GM12874 (cell line): Measurements from ENCODE around the gene ANKFY1.

Experiments
- CTCF ChIP-seq: IDR thresholded peaks from 2 replicates; pipeline ENCODE4 v1.5.1; 2011; ENCODE audit warnings: low read depth, mild to moderate bottlenecking, control low read depth, low read length, moderate library complexity; ENCODE audit not compliant: insufficient read depth

The ANKFY1 gene

GRCh38 chr17:4199818-4200402, 63.9 kb downstream of the ANKFY1 start:
- peak; percentile 74 for TF ChIP-seq CTCF

DNA sequence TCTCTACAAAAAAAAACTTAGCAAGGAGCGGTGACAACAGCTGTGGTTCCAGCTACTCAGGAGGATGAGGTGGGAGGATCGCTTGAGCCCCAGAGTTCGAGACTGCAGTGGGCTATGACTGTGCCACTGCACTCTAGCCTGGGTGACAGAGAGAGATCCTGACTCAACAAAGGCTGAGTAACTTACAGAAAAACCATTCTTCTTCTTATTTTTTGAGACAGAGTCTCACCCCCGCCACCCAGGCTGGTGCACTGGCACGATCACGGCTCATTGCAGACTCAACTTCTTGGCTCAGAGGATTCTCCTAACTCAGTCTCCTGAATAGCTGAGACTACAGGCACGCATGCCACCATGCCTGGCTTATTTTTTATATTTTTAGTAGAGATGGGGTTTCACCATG, 64.8 kb downstream of the ANKFY1 start:
- no peak for TF ChIP-seq CTCF

DNA sequence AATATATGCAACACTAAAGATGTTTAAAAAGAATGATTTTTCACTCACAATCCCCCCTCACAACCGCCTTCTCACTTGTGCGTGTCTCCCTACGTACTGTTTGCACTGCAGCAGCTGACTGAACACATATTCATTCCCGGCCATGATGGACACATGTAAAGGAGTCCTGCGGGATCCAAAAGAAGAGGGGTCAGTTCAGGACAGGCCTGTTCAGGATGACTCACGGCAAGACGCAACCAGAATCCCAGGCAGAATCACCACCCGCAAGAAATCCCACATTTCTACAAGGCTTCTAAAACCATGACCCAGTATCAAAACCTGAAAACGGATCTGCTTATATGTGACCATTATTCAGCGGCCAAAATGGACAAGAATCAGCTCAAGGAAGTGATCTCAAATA, 68.5 kb downstream of the ANKFY1 start:
- no peak for TF ChIP-seq CTCF

DNA sequence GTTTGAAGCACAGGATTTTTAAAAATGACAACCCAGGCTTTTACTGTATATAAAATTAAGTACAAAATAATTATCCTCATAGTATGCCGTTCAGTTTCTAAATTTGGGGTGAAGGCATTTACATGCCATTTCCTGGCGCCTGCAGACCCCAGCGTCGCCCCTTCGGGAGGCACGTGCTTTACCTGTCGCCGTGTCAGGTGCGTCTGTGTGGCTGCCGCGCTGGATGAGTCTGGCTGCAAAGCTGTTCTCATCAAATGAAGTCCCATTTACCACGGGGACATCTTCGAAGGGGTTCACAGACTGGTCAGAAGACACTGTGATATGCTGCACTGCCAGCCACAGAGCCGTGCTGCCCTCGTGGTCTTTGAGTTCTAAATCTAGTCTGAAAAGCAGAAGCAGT, 69.0 kb downstream of the ANKFY1 start:
- TF ChIP-seq CTCF: no peak

GRCh38 chr17:4189280-4189679, 74.5 kb downstream of the ANKFY1 start:
- no peak for TF ChIP-seq CTCF

DNA sequence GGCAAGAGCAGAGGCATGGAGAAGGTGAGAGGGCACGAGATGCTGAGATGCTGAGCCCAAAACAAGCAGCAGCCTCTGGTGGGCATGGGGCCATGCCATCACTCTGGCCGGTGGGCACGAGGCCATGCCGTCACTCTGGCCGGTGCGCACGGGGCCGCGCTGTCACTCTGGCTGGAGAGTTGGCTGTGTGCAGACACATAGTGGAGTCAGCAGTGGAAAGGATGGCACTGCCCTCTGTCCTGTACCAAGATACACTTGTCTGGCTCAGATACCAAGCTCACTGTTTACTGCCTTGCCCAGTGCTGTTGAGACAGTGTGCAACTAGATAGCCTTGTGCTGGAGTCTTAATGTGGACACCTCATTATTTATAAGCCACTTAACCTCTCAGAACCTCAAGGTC, 75.7 kb downstream of the ANKFY1 start:
- TF ChIP-seq CTCF: no peak

GRCh38 chr17:4187076-4187475, 76.7 kb downstream of the ANKFY1 start:
- TF ChIP-seq CTCF: no peak
